HG03521 (cell line): ENCODE results near the gene ABCA13.

ENCODE experiments used
- ATAC-seq: cut with Tn5 transposase; IDR thresholded peaks from one replicate; pipeline ENCODE4 v1.9.1; 2021; ENCODE audit warnings: mild to moderate bottlenecking, moderate library complexity; ENCODE audit not compliant: unreplicated experiment

The ABCA13 gene

DNA sequence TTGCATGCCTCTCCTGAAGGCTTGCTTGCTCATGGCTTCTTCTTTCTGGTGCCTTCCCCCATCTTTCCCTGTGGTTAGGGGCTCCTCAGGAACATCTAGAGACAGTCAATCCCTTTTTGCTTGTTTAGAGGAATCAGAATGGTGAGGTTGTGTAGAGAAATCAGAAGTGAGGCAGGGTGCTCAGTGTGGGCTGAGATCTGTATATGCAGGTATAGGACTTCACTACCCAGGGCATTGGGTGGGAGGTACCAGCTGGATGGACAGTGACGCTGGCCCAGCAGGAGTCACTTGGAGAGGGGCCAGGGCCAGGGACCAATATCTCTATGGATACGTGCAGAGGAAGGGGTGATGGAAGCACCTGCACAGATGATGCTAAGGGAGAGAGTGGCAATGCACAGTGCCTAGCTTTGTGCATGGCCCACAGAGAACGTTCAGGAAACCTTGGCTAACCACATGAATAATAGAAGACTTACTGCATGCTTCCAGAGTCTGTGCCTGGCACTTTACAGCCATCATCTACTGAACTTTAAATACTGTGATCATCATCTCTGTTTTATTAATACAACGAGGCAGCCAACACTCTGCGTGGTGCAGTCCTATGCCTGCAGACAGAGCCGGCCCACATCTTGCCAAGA is 255.2 kb downstream of the ABCA13 start:
- no peak for ATAC-seq

DNA sequence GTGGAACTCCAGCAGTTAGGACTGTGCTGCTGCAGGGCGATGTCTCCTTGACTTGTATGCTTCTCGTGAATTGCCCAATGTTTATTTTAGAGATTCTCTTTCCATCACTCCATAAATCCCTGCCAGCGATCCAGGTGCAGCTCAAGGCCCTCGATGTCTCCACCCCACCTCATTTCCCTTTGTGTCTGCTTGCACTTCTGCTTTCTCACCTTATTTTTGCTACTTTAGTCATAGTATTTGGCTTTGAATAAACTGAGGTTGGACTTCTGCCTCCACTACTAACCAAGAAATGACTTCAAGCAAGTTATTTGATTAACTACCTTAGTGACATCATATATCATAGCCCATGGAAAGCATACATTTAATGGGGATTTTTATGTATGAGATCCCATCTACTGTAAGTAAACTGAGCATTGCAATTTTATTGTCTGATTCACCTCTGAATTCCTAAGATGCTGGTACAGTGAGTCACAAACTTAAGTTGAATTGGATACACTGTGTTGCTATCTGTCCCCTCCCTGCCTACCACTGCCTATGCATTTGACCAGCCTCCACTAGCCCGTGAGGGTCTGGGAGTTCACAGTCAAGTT is 255.8 kb downstream of the ABCA13 start:
- ATAC-seq, result no peak

DNA sequence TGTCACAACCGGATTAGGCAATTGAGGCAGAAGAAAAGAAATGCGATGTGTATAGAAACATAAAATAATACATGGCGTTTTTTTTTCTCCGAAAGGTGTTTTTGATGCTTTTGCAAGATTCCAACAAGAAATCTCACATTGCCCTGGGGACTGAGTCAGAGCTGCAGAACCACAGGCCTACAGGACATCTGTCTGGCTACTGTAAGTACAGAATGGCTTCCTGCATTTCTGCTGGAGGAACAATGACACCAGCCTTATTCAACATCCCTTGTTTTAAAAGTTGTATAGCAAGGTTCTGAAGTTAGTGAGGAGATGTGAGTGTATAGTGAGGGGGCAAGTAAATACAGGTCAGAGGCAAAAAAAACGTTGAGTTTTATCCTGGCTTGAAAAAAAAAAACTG is 256.4 kb downstream of the ABCA13 start:
- no peak for ATAC-seq

DNA sequence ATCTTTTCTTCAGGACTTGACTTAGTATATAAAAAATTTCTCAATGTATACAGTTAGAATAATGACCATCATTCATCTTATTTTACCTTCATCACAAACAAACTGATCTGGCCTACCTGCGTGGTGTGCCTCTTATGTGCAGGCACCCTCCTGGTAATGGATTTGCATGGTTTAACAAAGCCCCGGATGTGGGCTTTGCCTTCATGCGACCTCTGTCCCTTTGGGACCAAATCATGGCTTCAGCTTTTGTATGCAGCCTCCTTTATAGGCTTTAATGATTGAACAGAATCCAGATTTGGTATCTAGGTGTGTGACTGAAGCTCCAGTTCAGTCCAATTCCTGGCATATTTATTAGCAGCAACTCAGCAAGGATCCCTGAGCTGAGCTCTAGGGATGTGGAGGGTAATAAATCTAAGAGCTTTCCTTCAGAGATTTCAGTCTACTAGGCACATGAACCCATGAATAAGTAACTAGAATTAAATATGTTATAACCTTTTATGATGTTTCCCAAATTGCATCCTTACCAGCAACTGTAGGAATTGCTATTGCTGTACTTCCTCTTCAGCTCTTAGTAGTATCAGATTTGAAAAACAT is 256.9 kb downstream of the ABCA13 start:
- no peak for ATAC-seq

DNA sequence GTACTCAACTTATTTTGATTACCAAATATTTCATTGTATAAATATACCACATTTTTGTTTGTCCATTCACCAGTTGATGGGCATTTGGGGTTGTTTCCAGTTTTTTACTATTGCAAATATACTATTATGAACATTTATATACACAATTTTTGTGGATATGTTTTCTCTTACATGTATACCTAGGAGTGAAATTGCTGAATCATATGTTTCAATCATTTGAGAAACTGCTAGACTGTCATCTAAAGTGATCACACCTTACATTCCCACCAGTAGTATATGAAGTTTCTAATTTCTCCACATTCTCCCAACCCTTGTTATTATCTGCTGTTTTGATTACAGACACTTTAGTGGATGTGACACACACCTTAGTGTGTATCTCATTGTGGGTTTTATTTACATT is 257.9 kb downstream of the ABCA13 start:
- ATAC-seq, result no peak

DNA sequence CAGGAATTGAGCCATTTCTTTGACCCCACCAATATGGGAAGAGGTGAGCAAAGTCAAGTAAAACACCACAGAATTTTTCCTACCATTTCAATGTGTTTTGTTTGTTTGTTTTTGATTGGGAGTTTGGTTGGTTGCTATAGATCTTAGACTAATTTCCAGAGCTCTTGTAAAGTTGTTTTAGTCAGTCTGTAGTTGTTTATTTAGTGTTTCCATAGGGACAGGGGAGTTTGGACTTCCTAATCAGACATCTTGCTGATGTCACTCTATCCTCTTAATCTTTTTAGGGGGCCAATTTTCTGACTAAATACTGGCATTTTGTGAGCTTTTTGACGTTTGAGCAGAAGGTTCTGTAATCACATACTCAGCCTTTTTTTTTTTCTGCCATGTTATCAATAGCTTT is 266.9 kb downstream of the ABCA13 start:
- no peak for ATAC-seq

DNA sequence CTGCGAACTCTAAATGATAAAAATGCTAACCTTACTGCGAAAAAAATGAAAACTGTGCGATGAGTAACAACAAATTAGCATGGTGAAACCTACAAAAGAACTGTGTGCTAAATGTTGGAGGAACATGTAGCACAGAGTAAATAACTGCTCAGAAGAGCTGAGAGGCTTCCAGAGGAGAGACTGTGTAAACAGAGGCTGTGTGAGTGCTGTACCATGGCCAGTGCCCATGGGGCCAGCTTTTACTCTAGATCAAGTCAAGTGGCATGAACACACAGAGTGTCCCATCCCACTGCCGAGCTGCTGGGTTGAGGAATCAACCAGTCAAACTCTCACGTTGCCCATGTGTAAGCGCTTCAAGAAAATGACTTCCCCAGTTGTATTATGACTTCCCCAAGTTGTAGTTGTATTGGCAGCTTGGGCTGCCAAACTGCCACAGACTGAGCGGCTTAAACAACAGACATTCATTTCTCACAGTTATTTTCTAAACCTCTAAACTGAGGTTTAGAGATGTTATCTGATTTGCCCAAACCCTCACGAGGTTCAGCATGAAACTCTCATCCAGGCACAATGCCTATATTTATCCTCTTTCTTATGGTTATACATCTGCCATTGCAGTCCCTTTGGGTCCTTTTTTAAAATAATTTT is 270.7 kb downstream of the ABCA13 start:
- ATAC-seq, result no peak

DNA sequence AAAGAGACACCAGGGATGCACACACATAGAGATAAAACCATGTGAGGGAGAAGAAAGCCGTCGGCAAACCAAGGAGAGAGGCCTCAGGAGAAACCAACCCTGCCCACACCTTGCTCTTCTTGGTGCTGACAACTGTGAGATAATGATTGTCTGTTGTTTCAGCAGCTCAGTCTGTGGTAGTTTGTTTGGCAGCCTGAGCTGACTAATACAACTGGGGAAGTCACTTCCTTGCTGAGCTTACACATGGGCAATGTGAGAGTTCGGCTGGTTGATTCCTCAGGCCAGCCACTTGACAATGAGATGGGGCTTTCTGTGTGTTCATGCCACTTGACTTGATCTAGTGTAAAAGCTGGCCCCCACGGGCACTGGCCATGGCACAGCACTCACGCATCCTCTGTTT is 271.8 kb downstream of the ABCA13 start:
- ATAC-seq, result no peak

DNA sequence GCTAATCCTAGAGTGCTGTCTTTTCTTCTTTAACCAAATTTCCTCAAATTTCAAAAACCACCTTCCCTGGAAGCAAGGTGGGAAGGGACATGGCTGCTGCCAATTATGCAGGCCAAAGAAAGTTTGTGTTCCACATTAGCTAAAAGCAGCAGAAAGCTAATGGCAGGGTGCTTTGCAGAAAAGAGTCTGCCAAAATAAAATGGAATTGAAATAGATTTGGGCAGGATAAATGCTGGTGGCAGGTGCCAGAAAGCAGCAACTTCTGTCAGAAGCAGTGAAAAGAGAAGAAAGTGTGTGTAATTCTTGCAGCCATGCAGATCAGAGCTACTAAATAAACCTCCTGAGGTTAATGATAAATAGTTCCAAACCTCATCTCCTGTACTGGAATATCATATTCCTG is 275.5 kb downstream of the ABCA13 start:
- no peak for ATAC-seq

DNA sequence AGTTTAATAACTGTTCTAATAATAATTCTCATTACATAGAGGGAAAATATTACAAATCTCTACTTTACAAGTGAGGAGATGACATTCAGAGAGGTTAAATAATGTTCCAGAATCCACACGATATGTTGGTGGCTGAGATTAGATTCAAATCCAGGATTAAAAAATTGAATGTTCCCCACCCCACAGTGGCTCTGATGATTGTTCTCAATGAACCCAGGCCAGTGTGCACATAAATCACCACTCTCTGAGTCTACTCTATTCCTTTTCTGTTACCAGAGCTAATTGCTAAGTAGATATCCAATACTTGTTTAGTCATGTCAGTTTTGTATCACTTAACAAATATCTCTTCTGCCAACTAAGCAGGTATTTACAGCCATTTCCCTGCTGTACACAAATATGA is 281.0 kb downstream of the ABCA13 start:
- no peak for ATAC-seq

DNA sequence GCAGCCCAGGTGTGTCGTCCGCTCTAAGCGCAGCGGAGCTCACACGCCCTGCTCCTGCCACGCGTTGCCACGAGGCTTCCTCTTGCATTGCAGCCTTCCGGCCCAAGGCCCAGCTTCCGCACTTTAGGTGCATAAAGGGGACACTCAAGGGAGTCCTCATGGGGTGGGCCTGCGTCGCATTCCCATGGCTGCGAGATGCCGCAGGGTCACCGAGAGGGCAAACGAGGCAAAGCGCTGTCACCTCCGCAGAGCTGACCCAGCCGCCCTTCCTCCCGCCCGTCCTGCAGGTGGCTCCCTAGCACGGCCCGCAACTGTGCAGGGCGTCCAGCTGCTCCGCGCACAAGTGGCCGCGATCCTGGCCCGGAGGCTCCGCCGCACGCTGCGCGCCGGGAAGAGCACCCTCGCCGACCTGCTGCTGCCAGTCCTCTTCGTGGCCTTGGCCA is 283.5 kb downstream of the ABCA13 start:
- no peak for ATAC-seq

DNA sequence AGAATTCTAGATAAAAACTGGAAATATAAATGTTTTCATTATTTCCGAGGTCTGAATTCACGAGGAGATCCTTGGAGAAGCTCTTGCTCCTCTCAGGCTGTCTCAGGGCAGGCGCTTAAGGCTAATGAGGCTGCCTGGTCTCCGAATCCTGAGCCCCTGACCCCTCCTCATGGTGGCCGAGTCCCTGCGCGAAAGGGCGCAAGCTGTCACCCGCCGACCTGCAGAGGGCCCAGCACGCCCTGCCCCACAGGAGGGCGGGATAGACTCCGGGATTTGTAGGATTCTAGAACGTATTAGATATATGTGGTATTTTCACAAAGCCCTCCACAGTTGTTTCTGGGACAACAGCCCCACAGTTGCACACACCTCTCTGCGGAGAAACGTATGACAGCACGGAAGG is 284.1 kb downstream of the ABCA13 start:
- ATAC-seq, result no peak

DNA sequence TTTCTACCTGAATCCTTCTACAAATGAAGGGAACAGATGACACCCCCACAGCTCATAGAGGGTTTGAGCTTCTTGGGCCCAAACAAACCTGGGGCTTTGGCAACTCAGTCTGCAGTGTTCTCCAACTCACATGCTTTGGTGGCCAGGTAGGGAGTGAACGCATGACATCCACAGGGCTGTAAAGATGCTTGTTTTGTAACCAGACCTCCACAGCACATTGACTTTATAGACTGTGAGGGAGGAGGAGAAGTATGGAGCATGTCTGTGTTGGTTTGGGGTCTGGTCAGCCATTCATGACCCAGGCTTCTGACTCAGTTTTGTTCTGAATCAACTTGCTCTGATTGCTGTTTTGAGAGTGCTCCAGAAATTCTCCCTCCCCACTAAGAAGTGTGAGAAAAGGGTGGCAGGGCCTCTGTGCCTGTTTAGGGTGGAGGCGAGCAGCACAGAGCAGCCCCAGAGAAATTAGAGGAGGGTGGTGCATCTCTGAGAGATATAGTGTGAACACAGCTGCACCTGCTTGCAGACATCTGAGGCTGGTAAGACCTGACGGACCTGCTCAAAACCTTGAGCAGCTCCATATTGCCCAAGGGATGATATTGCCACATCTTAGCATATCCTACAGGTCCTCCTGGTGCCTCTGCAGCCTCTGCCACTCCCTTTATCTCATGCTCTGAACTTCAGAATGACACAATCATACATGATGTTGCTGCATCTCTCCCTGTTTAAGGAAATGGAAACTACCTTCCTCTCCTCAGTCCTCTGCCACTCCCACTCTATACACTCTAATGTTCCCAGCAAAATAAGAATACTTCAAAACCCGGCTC is 287.7 kb downstream of the ABCA13 start:
- no peak for ATAC-seq

DNA sequence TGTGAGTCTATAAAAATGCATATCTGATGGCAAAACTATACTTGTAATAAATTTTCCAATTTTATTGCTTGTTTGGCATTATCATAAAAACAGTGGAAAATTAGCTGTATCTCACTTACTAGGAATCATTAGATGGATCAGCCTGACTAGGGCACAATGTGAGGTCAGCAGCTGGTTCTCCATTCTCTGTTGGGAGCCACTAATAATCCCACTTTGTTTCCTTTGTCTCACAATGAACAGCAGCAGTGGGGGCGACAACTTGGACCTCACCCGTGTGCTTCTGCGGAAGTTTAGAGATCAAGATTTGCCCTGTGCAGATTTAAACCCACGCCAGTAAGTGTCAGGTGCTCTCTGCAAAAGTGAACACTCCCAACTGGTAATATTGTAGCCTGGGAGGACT is 295.5 kb downstream of the ABCA13 start:
- no peak for ATAC-seq

DNA sequence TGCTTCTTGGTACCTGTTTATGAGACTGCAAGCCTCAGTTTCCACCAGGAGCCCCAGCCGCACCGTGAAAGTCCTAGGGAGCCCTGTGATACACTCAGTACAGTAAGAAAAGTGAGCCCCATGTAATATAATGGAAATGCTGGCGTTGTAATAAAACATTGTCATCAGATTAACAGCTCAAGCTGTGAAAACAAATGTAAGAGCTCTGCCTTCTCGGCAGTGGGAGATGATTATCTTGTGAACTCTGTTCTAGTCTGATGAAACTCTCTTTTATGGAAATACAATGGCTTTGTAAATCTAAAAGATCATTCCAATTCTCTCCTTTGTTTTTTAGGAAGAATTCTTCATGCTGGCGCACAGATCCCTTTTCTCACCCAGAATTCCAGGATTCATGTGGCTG is 299.9 kb downstream of the ABCA13 start:
- no peak for ATAC-seq

DNA sequence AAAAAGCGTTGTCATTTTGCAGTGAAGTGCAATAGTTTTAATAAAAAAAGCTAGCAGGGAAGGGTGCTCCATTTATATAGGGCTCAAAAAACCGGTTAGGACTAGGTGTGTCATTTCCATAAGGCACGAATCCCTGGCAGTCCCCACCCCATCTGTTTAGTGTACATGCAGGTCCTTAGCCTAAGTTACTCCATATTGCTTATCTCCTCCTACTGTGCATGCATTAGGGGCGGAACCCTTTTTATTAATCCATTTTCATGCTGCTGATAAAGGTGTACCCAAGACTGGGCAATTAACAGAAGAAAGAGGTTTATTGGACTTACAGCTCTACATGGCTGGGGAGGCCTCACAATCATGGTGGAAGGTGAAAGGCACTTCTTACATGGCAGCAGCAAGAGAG is 301.4 kb downstream of the ABCA13 start:
- no peak for ATAC-seq

DNA sequence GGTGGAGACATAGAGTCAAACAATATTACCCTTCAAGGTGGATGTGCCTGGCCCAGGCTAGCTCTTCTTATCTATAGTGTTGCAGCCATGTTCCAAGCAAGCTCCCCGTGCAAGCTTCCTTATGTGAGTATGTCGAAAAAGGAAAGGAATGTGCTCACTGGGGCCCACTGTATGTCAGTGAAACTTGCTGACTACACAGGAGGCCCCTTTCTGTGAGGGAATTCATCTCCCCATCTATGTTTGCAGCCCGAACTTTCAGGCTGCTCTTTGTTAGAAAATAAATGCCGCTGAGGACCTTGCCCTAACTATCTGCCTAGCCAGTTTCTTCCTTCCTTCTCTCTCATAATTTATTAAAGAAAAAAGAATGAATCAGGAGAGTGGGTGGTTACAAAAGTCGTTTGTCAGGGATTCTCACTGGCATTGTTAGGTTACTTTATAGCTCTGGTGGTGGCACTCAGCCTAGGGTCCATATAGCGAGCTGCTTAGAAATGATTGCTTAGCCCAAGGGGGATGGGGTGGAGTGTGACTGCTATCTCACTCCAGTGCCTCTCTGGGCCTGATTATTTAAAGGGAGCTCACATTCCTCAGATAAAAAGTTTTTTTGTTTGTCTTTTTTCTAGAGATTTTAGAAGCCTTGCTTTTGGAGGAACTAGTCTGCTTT is 302.1 kb downstream of the ABCA13 start:
- ATAC-seq, result no peak

DNA sequence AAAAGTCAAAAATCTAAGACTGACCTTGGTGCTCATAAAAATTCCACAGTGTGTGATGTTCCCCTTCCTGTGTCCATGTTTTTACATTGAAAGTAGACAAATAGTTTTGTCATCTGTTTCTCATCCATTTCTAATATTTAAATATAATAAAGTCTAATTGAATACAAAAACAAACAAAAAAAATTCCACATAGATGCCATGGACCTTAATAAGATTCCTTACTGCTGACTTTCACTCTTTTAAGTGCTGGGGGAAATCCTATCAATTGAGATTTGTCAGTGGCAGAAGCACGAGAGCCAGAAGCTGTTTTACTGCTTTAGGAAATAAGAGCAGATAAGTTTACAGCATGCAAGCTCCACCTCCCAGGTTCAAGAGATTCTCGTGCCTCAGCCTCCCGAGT is 310.0 kb downstream of the ABCA13 start:
- no peak for ATAC-seq

DNA sequence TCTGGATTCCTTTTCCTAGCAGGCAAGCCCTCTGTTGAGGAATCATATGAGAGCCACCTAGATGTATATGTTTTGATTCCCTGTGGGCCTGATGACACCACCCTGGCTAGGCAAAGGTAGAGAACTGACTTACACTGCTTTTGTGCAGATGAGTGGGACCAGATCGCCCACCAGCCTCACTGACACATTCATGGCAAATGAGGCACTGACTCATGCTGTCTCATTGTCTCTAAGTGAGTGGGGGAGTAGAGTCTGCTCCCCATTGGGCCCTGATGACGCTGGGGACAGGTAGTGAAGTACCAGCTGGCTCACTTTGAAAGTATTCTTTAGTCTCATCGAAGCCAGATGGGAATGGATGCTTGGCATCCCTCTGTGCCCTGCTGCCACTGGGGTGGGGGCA is 326.3 kb downstream of the ABCA13 start:
- ATAC-seq, result no peak

DNA sequence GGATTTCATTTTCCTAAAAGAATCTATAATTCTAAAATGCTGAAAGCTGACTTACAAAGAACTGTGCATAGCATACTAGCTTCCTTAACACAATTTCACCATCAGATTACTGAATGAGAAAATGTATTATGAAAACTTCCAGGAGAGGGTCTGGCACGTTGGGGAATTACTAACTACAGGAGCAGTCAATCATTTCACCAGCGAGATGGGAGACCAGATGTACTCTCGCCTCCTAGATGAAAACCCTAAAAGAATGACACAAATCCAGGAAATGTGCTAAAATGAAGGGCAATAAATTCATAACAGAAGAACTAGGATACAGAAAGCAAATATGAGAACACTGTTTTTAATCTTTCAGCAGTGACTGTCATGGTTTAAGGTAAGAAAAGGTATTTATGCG is 330.8 kb downstream of the ABCA13 start:
- no peak for ATAC-seq

DNA sequence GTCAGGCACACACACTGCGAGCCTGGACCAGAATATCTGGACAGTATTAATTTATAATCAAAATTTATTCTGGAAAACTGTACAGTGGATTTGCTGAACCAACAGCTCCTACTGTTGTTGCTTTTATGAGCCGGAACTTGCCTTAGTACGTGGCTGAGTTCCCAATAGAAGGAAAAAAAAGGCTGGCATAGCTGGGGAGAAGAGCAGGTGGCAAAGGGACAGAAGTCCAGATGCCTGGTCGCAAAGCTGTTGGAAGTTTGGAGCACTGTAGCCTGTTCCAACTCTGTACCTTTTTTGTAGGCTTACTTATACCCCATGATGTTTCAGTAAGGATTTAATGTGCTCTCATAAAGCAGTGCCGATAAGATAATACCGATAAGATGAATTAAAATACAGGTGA is 333.8 kb downstream of the ABCA13 start:
- ATAC-seq, result no peak
